ENCODE results near the gene TLE4. TPM values are rescaled to one million over a fixed set of nuclear protein-coding genes. Genes with fewer than 3 reads are reported as not detected.

Gene TLE4
- total and polyA plus RNA-seq, 2 donors (not counting 1 experiment from before 2014, with no cell fraction given), result 34.7 to 57.3 TPM

- Histone ChIP-seq H3K27ac (ENCODE audit: low read length in 2 of 2) (no peak overlapping the region), H3K79me2 (ENCODE audit: control insufficient read depth, insufficient read depth, low read length) (no peaks in the 10 kb centered on the region), H3K4me2 (replicated peaks; ENCODE audit: low read depth, low read length, poor library complexity, severe bottlenecking) (no peak overlapping the region), H3K27me3 (replicated peaks in 1 of 4; ENCODE audit: control extremely low read depth in 1 of 4, control insufficient read depth in 3 of 4, insufficient read depth in 4 of 4, low read length in 3 of 4) (no peaks in the 10 kb centered on the region), H4K20me1 (ENCODE audit: control insufficient read depth, insufficient read depth, low read length, poor library complexity, severe bottlenecking) (no peaks in the 10 kb centered on the region), H2AFZ (ENCODE audit: insufficient read depth, low read depth, low read length, poor library complexity, severe bottlenecking) (no peak overlapping the region), H3K9me3 (ENCODE audit: control extremely low read depth in 1 of 3, control insufficient read depth in 2 of 3, insufficient read depth in 1 of 3, low read length in 2 of 3) (peaks cover 0 to 7% (median 0%) of the 10 kb centered on the region in 3 donors), H3K4me1 (ENCODE audit: control insufficient read depth in 2 of 2, insufficient read depth in 2 of 2, low read length in 2 of 2) (no peaks in the 10 kb centered on the region), H3K4me3 (ENCODE audit: control extremely low read depth in 1 of 5, extremely low read depth in 1 of 5, insufficient read depth in 1 of 5, low read depth in 2 of 5, low read length in 4 of 5) (no peak overlapping the region), H3K36me3 (replicated peaks in 1 of 2; ENCODE audit: control extremely low read depth in 1 of 2, control insufficient read depth in 1 of 2, extremely low read depth in 1 of 2, insufficient read depth in 2 of 2, low read length in 1 of 2) (no peaks in the 10 kb centered on the region), H3K9ac (ENCODE audit: low read length) (no peak overlapping the region)
- H3K9me3 Mint-ChIP-seq (ENCODE audit: insufficient read depth), result peaks cover 2% of the 10 kb centered on the region
- no peak overlapping the region for H3K27ac Mint-ChIP-seq
- H3K4me1 Mint-ChIP-seq, result peaks cover 11% of the 10 kb centered on the region
- CTCF ChIA-PET, result interaction anchor here (0.7 kb wide), 1 partner anchor 26 kb away, joined by 3 read pairs; no protein-coding TSS in a partner anchor
- TF ChIP-seq EZH2 (IDR thresholded peaks at IDR 0.05; ENCODE audit: borderline replicate concordance, insufficient read depth, low read depth, low read length, poor library complexity, severe bottlenecking) (no peak), CTCF (IDR thresholded peaks at IDR 0.05) (no peak)
- ATAC-seq (ENCODE audit: low read depth) (no peak), DNase-seq (no peak)
- intact Hi-C loops (cut with micrococcal nuclease), result no loop called here
- 100% methylated on average over 1 of the region's 3 CpGs for WGBS (ENCODE audit: insufficient coverage)
- no peaks in the 10 kb centered on the region for H3K27me3 Mint-ChIP-seq
- no peak overlapping the region for H3K4me3 Mint-ChIP-seq
- POLR2A ChIA-PET, result no interaction called here
Measured at GRCh38 chr9:79735023-79735779, 163.4 kb downstream of the TLE4 start.

GRCh38 chr9:79736051-79736450 is 164.3 kb downstream of the TLE4 start:
- no peak for DNase-seq
- Histone ChIP-seq H3K9me3 (ENCODE audit: control extremely low read depth in 1 of 3, control insufficient read depth in 2 of 3, insufficient read depth in 1 of 3, low read length in 2 of 3) (peaks cover 0 to 7% (median 0%) of the 10 kb centered on the region in 3 donors), H3K4me1 (ENCODE audit: control insufficient read depth in 2 of 2, insufficient read depth in 2 of 2, low read length in 2 of 2) (no peaks in the 10 kb centered on the region), H3K27me3 (replicated peaks in 1 of 4; ENCODE audit: control extremely low read depth in 1 of 4, control insufficient read depth in 3 of 4, insufficient read depth in 4 of 4, low read length in 3 of 4) (no peaks in the 10 kb centered on the region), H2AFZ (ENCODE audit: insufficient read depth, low read depth, low read length, poor library complexity, severe bottlenecking) (no peak overlapping the region), H3K27ac (ENCODE audit: low read length in 2 of 2) (no peak overlapping the region), H3K4me2 (replicated peaks; ENCODE audit: low read depth, low read length, poor library complexity, severe bottlenecking) (no peak overlapping the region), H4K20me1 (ENCODE audit: control insufficient read depth, insufficient read depth, low read length, poor library complexity, severe bottlenecking) (no peaks in the 10 kb centered on the region), H3K9ac (ENCODE audit: low read length) (no peak overlapping the region), H3K79me2 (ENCODE audit: control insufficient read depth, insufficient read depth, low read length) (no peaks in the 10 kb centered on the region), H3K4me3 (ENCODE audit: control extremely low read depth in 1 of 5, extremely low read depth in 1 of 5, insufficient read depth in 1 of 5, low read depth in 2 of 5, low read length in 4 of 5) (no peak overlapping the region), H3K36me3 (replicated peaks in 1 of 2; ENCODE audit: control extremely low read depth in 1 of 2, control insufficient read depth in 1 of 2, extremely low read depth in 1 of 2, insufficient read depth in 2 of 2, low read length in 1 of 2) (no peaks in the 10 kb centered on the region)
- TF ChIP-seq EZH2 (IDR thresholded peaks at IDR 0.05; ENCODE audit: borderline replicate concordance, insufficient read depth, low read depth, low read length, poor library complexity, severe bottlenecking), result no peak
- TF ChIP-seq CTCF (IDR thresholded peaks at IDR 0.05), result no peak
- H3K4me3 Mint-ChIP-seq, result no peak overlapping the region
- intact Hi-C loops (cut with micrococcal nuclease), result no loop called here
- H3K27ac Mint-ChIP-seq, result no peak overlapping the region
- peaks cover 8% of the 10 kb centered on the region for H3K4me1 Mint-ChIP-seq
- no peaks in the 10 kb centered on the region for H3K27me3 Mint-ChIP-seq
- ATAC-seq (ENCODE audit: low read depth), result no peak
- H3K9me3 Mint-ChIP-seq (ENCODE audit: insufficient read depth), result peaks cover 2% of the 10 kb centered on the region
- ChIA-PET POLR2A (no interaction called here), CTCF (no interaction called here)
- WGBS (ENCODE audit: insufficient coverage), result 94% methylated on average over 4 of the region's 5 CpGs

Data from B cell (primary cell).